Measurements from ENCODE around the gene ANKH. TPM values are rescaled to one million over a fixed set of nuclear protein-coding genes. Genes with fewer than 3 reads are reported as not detected.

ANKH gene
- total and polyA plus RNA-seq, 2 donors (not counting 1 experiment from before 2014, with no cell fraction given): 13.7 to 71.1 TPM

DNA sequence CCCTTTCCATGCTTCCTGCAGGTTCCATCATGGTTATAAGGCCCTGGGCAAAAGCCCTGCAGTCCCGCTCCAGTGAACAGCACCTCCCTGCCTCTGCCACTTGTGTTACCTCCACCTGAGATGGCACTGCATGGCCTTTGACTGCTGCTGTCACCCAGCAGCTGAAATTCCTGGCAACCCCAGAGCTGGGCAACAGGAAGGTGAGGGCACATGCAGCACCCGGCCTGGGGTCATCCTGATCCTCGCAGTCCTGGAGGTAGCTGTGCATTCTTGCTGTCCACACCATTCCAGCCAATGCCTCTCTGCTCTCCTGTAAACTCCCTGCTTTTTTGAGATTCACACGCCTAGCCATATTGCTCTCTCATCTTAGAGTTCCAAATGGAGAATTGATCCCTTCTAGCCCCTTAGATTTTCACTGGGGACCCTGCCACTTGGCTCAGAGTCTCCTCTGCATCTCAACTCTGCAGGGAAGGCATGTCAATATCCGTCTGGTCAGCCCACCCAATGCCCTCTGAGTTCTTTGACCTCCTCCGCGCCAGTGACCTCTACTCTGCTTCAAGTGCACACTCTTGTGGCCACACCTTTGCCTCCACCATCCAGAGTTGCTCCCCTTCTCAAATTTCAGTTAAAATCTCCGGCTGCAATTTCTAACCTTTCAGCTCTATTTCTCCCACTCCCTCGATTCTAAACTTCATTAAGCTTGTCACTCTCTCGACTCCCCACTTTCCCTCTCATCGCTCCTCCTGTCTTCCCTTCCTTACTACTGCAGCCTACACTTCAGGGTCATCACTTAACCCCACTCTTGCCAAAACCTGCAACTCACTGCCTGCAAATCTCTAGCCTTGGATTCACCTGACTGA lies 93.4 kb downstream of the ANKH start:
- no peak for TF ChIP-seq EZH2 (IDR thresholded peaks at IDR 0.05; ENCODE audit: borderline replicate concordance, insufficient read depth, low read depth, low read length, poor library complexity, severe bottlenecking)
- TF ChIP-seq, protein P1, sequence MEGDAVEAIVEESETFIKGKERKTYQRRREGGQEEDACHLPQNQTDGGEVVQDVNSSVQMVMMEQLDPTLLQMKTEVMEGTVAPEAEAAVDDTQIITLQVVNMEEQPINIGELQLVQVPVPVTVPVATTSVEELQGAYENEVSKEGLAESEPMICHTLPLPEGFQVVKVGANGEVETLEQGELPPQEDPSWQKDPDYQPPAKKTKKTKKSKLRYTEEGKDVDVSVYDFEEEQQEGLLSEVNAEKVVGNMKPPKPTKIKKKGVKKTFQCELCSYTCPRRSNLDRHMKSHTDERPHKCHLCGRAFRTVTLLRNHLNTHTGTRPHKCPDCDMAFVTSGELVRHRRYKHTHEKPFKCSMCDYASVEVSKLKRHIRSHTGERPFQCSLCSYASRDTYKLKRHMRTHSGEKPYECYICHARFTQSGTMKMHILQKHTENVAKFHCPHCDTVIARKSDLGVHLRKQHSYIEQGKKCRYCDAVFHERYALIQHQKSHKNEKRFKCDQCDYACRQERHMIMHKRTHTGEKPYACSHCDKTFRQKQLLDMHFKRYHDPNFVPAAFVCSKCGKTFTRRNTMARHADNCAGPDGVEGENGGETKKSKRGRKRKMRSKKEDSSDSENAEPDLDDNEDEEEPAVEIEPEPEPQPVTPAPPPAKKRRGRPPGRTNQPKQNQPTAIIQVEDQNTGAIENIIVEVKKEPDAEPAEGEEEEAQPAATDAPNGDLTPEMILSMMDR (IDR thresholded peaks at IDR 0.05): no peak
- intact Hi-C loops (cut with micrococcal nuclease): no loop called here
- Histone ChIP-seq H3K4me2 (replicated peaks; ENCODE audit: low read depth, low read length, poor library complexity, severe bottlenecking) (no peak overlapping the region), H3K79me2 (ENCODE audit: control insufficient read depth, insufficient read depth, low read length) (no peaks in the 10 kb centered on the region), H3K27ac (ENCODE audit: low read length in 2 of 2) (no peak overlapping the region), H3K9me3 (ENCODE audit: control extremely low read depth in 1 of 3, control insufficient read depth in 2 of 3, insufficient read depth in 1 of 3, low read length in 2 of 3) (no peaks in the 10 kb centered on the region), H3K9ac (ENCODE audit: low read length) (no peak overlapping the region), H3K4me1 (ENCODE audit: control insufficient read depth in 2 of 2, insufficient read depth in 2 of 2, low read length in 2 of 2) (no peaks in the 10 kb centered on the region), H2AFZ (ENCODE audit: insufficient read depth, low read depth, low read length, poor library complexity, severe bottlenecking) (no peak overlapping the region), H4K20me1 (ENCODE audit: control insufficient read depth, insufficient read depth, low read length, poor library complexity, severe bottlenecking) (no peaks in the 10 kb centered on the region), H3K27me3 (replicated peaks in 1 of 4; ENCODE audit: control extremely low read depth in 1 of 4, control insufficient read depth in 3 of 4, insufficient read depth in 4 of 4, low read length in 3 of 4) (no peaks in the 10 kb centered on the region), H3K4me3 (ENCODE audit: control extremely low read depth in 1 of 5, extremely low read depth in 1 of 5, insufficient read depth in 1 of 5, low read depth in 2 of 5, low read length in 4 of 5) (no peak overlapping the region), H3K36me3 (replicated peaks in 1 of 2; ENCODE audit: control extremely low read depth in 1 of 2, control insufficient read depth in 1 of 2, extremely low read depth in 1 of 2, insufficient read depth in 2 of 2, low read length in 1 of 2) (no peaks in the 10 kb centered on the region)
- Mint-ChIP-seq H3K4me1 (peaks cover 7% of the 10 kb centered on the region), H3K9me3 (ENCODE audit: insufficient read depth) (no peaks in the 10 kb centered on the region), H3K27ac (no peak overlapping the region), H3K27me3 (no peaks in the 10 kb centered on the region), H3K4me3 (no peak overlapping the region)
- 97% methylated on average over 11 of the region's 11 CpGs for WGBS (ENCODE audit: insufficient coverage)
- ChIA-PET CTCF (no interaction called here), POLR2A (no interaction called here)
- DNase-seq (no peak), ATAC-seq (ENCODE audit: low read depth) (no peak)

DNA sequence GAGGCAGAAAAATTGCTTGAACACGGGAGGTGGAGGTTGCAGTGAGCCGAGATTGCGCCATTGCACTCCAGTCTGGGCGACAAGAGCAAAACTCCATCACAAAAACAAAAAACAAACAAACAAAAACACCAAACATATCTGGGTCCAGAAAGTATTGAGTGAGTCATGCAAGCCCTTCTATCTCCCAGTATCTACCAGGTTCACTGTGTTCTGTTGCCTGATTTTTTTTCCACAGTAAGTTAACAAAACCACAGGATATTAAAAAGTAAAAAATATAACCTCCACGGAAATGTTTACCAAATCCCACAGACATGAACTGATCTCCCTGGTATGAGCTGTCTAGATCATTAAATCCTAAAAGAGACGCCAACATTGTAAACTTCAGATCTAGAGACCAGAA lies 94.4 kb downstream of the ANKH start:
- no CpG with 5 or more reads among the region's 6 CpGs for WGBS (ENCODE audit: insufficient coverage)
- H3K27me3 Mint-ChIP-seq: no peaks in the 10 kb centered on the region
- H3K27me3 ChIP-seq (replicated peaks in 1 of 4; ENCODE audit: control extremely low read depth in 1 of 4, control insufficient read depth in 3 of 4, insufficient read depth in 4 of 4, low read length in 3 of 4): no peaks in the 10 kb centered on the region

More for the DNA sequence above, 94.4 kb downstream of the ANKH start:
- Histone ChIP-seq H3K9ac (ENCODE audit: low read length) (no peak overlapping the region), H3K4me1 (ENCODE audit: control insufficient read depth in 2 of 2, insufficient read depth in 2 of 2, low read length in 2 of 2) (no peaks in the 10 kb centered on the region), H4K20me1 (ENCODE audit: control insufficient read depth, insufficient read depth, low read length, poor library complexity, severe bottlenecking) (no peaks in the 10 kb centered on the region), H3K4me2 (replicated peaks; ENCODE audit: low read depth, low read length, poor library complexity, severe bottlenecking) (no peak overlapping the region), H2AFZ (ENCODE audit: insufficient read depth, low read depth, low read length, poor library complexity, severe bottlenecking) (no peak overlapping the region), H3K79me2 (ENCODE audit: control insufficient read depth, insufficient read depth, low read length) (no peaks in the 10 kb centered on the region), H3K27ac (ENCODE audit: low read length in 2 of 2) (no peak overlapping the region), H3K4me3 (ENCODE audit: control extremely low read depth in 1 of 5, extremely low read depth in 1 of 5, insufficient read depth in 1 of 5, low read depth in 2 of 5, low read length in 4 of 5) (no peak overlapping the region), H3K9me3 (ENCODE audit: control extremely low read depth in 1 of 3, control insufficient read depth in 2 of 3, insufficient read depth in 1 of 3, low read length in 2 of 3) (no peaks in the 10 kb centered on the region), H3K36me3 (replicated peaks in 1 of 2; ENCODE audit: control extremely low read depth in 1 of 2, control insufficient read depth in 1 of 2, extremely low read depth in 1 of 2, insufficient read depth in 2 of 2, low read length in 1 of 2) (no peaks in the 10 kb centered on the region)
- H3K9me3 Mint-ChIP-seq (ENCODE audit: insufficient read depth): no peaks in the 10 kb centered on the region
- no peak overlapping the region for H3K4me3 Mint-ChIP-seq
- no peak overlapping the region for H3K27ac Mint-ChIP-seq
- TF ChIP-seq, protein P1 (IDR thresholded peaks at IDR 0.05): no peak
- no peak for TF ChIP-seq EZH2 (IDR thresholded peaks at IDR 0.05; ENCODE audit: borderline replicate concordance, insufficient read depth, low read depth, low read length, poor library complexity, severe bottlenecking)
- CTCF ChIA-PET: interaction anchor here (0.6 kb wide), 1 partner anchor 14 kb away, joined by 3 read pairs; no protein-coding TSS in a partner anchor
- no peak for DNase-seq
- POLR2A ChIA-PET: no interaction called here
- H3K4me1 Mint-ChIP-seq: peaks cover 7% of the 10 kb centered on the region
- ATAC-seq (ENCODE audit: low read depth): no peak
- intact Hi-C loops (cut with micrococcal nuclease): no loop called here
